Measurements from ENCODE around the gene QRICH2. TPM values are rescaled to one million over a fixed set of nuclear protein-coding genes. Genes with fewer than 3 reads are reported as not detected.

The QRICH2 gene
- total and polyA plus RNA-seq, 10 of the 15 experiments (the other 5 are each of a cell fraction or from before 2014, with no cell fraction given): 0.04 to 0.72 (median 0.25) TPM

GRCh38 chr17:76234354-76234679 lies 73.8 kb downstream of the QRICH2 start (continued):
- TF ChIP-seq IRF5 (IDR thresholded peaks at IDR 0.05; ENCODE audit: borderline replicate concordance): no peak
- no peak for TF ChIP-seq TCF12 (IDR thresholded peaks at IDR 0.05; ENCODE audit: low read depth, low read length)
- TF ChIP-seq CREM (IDR thresholded peaks at IDR 0.05; ENCODE audit: low read depth): peak; percentile 21; the same call in 1 of the 2 replicates
- peak; percentile 37; the same call in 1 of the 2 replicates for TF ChIP-seq BMI1 (IDR thresholded peaks at IDR 0.05; ENCODE audit: borderline replicate concordance)
- peak in 1 of 2 experiments; percentile 34; a peak in 1 of 4 replicates for TF ChIP-seq BHLHE40 (IDR thresholded peaks at IDR 0.05; ENCODE audit: borderline replicate concordance in 1 of 2, low read depth in 2 of 2, low read length in 1 of 2)
- TF ChIP-seq EGR1 (IDR thresholded peaks at IDR 0.05; ENCODE audit: borderline replicate concordance in 1 of 2, low read depth in 2 of 2, low read length in 2 of 2): no peak
- TF ChIP-seq MYC (IDR thresholded peaks at IDR 0.05; ENCODE audit: insufficient read depth, insufficient read length, insufficient replicate concordance, low read length, severe bottlenecking): no peak
- TF ChIP-seq RAD51 (IDR thresholded peaks at IDR 0.05): no peak
- no peak for TF ChIP-seq TBL1XR1 (IDR thresholded peaks at IDR 0.05; ENCODE audit: low read depth, low read length)
- no peak for TF ChIP-seq ZNF592 (IDR thresholded peaks at IDR 0.05)
- no peak for TF ChIP-seq CHD1 (IDR thresholded peaks at IDR 0.05; ENCODE audit: low read depth, low read length)
- no peak for TF ChIP-seq STAT1 (conservative IDR thresholded peaks at IDR 0.05)
- no peak for TF ChIP-seq NRF1 (conservative IDR thresholded peaks at IDR 0.05; ENCODE audit: low read depth, low read length)
- TF ChIP-seq CHD2 (IDR thresholded peaks at IDR 0.05; ENCODE audit: borderline replicate concordance, low read depth, low read length): no peak
- TF ChIP-seq SRF (IDR thresholded peaks at IDR 0.05; ENCODE audit: low read depth in 2 of 2, low read length in 2 of 2): no peak
- TF ChIP-seq, protein P1, sequence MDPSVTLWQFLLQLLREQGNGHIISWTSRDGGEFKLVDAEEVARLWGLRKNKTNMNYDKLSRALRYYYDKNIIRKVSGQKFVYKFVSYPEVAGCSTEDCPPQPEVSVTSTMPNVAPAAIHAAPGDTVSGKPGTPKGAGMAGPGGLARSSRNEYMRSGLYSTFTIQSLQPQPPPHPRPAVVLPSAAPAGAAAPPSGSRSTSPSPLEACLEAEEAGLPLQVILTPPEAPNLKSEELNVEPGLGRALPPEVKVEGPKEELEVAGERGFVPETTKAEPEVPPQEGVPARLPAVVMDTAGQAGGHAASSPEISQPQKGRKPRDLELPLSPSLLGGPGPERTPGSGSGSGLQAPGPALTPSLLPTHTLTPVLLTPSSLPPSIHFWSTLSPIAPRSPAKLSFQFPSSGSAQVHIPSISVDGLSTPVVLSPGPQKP (IDR thresholded peaks at IDR 0.05; ENCODE audit: low read depth, low read length): no peak
- TF ChIP-seq, protein P2, sequence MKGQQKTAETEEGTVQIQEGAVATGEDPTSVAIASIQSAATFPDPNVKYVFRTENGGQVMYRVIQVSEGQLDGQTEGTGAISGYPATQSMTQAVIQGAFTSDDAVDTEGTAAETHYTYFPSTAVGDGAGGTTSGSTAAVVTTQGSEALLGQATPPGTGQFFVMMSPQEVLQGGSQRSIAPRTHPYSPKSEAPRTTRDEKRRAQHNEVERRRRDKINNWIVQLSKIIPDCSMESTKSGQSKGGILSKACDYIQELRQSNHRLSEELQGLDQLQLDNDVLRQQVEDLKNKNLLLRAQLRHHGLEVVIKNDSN (IDR thresholded peaks at IDR 0.05; ENCODE audit: borderline replicate concordance, extremely low read length, insufficient read depth, low read depth, low read length): no peak
- TF ChIP-seq SUPT20H (IDR thresholded peaks at IDR 0.05; ENCODE audit: borderline replicate concordance, control insufficient read depth, low read depth, low read length): no peak
- no peak for TF ChIP-seq SREBF1 (IDR thresholded peaks at IDR 0.05; ENCODE audit: low read length)
- TF ChIP-seq, protein P3, sequence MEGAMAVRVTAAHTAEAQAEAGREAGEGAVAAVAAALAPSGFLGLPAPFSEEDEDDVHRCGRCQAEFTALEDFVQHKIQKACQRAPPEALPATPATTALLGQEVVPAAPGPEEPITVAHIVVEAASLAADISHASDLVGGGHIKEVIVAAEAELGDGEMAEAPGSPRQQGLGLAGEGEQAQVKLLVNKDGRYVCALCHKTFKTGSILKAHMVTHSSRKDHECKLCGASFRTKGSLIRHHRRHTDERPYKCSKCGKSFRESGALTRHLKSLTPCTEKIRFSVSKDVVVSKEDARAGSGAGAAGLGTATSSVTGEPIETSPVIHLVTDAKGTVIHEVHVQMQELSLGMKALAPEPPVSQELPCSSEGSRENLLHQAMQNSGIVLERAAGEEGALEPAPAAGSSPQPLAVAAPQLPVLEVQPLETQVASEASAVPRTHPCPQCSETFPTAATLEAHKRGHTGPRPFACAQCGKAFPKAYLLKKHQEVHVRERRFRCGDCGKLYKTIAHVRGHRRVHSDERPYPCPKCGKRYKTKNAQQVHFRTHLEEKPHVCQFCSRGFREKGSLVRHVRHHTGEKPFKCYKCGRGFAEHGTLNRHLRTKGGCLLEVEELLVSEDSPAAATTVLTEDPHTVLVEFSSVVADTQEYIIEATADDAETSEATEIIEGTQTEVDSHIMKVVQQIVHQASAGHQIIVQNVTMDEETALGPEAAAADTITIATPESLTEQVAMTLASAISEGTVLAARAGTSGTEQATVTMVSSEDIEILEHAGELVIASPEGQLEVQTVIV (IDR thresholded peaks at IDR 0.05; ENCODE audit: borderline replicate concordance, partially characterized antibody): no peak
